ENCODE data around the gene ZMIZ1. TPM values are rescaled to one million over a fixed set of nuclear protein-coding genes. Genes with fewer than 3 reads are reported as not detected.

ZMIZ1 gene
- total RNA-seq, 1 experiment from 2014 or later: 22.3 TPM

GRCh38 chr10:79118286-79119202 is 49.8 kb downstream of the ZMIZ1 start:
- no peaks in the 10 kb centered on the region for H3K9me3 ChIP-seq (replicated peaks)
- H3K4me1 ChIP-seq (replicated peaks): peaks cover 7% of the 10 kb centered on the region
- no peaks in the 10 kb centered on the region for H3K27me3 ChIP-seq (replicated peaks)
- DNase-seq (ENCODE audit: low read depth in 1 of 2, low spot score in 2 of 2): no peak
- H3K4me3 ChIP-seq: no peak overlapping the region
- no peak overlapping the region for H3K27ac ChIP-seq
- peaks cover 81% of the 10 kb centered on the region for H3K36me3 ChIP-seq

GRCh38 chr10:79119306-79119705 is 50.5 kb downstream of the ZMIZ1 start:
- Histone ChIP-seq H3K36me3 (peaks cover 83% of the 10 kb centered on the region), H3K9me3 (replicated peaks) (no peaks in the 10 kb centered on the region), H3K27me3 (replicated peaks) (no peaks in the 10 kb centered on the region), H3K4me3 (no peak overlapping the region), H3K27ac (no peak overlapping the region), H3K4me1 (replicated peaks) (no peaks in the 10 kb centered on the region; the same call in 1 of the 2 replicates)
- DNase-seq (ENCODE audit: low read depth in 1 of 2, low spot score in 2 of 2): no peak

- Histone ChIP-seq H3K27ac (no peak overlapping the region), H3K9me3 (replicated peaks) (no peaks in the 10 kb centered on the region), H3K4me1 (replicated peaks) (peaks cover 33% of the 10 kb centered on the region), H3K27me3 (replicated peaks) (no peaks in the 10 kb centered on the region), H3K4me3 (no peak overlapping the region), H3K36me3 (peaks cover 98% of the 10 kb centered on the region)
- DNase-seq (ENCODE audit: low read depth in 1 of 2, low spot score in 2 of 2): no peak
These were observed 54.8 kb downstream of the ZMIZ1 start for GRCh38 chr10:79123547-79123963.

GRCh38 chr10:79124066-79124465 is 55.3 kb downstream of the ZMIZ1 start:
- no peak overlapping the region for H3K27ac ChIP-seq

GRCh38 chr10:79125092-79125491 is 56.3 kb downstream of the ZMIZ1 start:
- peaks cover 48% of the 10 kb centered on the region for H3K4me1 ChIP-seq (replicated peaks)

More at GRCh38 chr10:79124066-79124465, 55.3 kb downstream of the ZMIZ1 start:
- peaks cover 96% of the 10 kb centered on the region for H3K36me3 ChIP-seq
- H3K4me3 ChIP-seq: no peak overlapping the region
- peaks cover 38% of the 10 kb centered on the region for H3K4me1 ChIP-seq (replicated peaks)
- H3K27me3 ChIP-seq (replicated peaks): no peaks in the 10 kb centered on the region
- no peaks in the 10 kb centered on the region for H3K9me3 ChIP-seq (replicated peaks)
- no peak for DNase-seq (ENCODE audit: low read depth in 1 of 2, low spot score in 2 of 2)

GRCh38 chr10:79126351-79127080 is 57.8 kb downstream of the ZMIZ1 start:
- Histone ChIP-seq H3K27me3 (replicated peaks) (no peaks in the 10 kb centered on the region), H3K27ac (no peak overlapping the region), H3K9me3 (replicated peaks) (no peaks in the 10 kb centered on the region), H3K4me1 (replicated peaks) (peaks cover 59% of the 10 kb centered on the region), H3K4me3 (no peak overlapping the region), H3K36me3 (peaks cover 95% of the 10 kb centered on the region)
- DNase-seq (ENCODE audit: low read depth in 1 of 2, low spot score in 2 of 2): no peak

More at GRCh38 chr10:79125092-79125491, 56.3 kb downstream of the ZMIZ1 start:
- Histone ChIP-seq H3K36me3 (peaks cover 95% of the 10 kb centered on the region), H3K4me3 (no peak overlapping the region), H3K27ac (no peak overlapping the region), H3K27me3 (replicated peaks) (no peaks in the 10 kb centered on the region), H3K9me3 (replicated peaks) (no peaks in the 10 kb centered on the region)
- no peak for DNase-seq (ENCODE audit: low read depth in 1 of 2, low spot score in 2 of 2)

- peak; percentile 39 to 67 for DNase-seq (ENCODE audit: low read depth in 1 of 2, low spot score in 2 of 2)
These were observed 58.6 kb downstream of the ZMIZ1 start for GRCh38 chr10:79127151-79127961.

GRCh38 chr10:79128241-79128922 is 59.6 kb downstream of the ZMIZ1 start:
- peaks cover 89% of the 10 kb centered on the region for H3K36me3 ChIP-seq
- H3K9me3 ChIP-seq (replicated peaks): no peaks in the 10 kb centered on the region
- no peak overlapping the region for H3K27ac ChIP-seq

More at GRCh38 chr10:79127151-79127961, 58.6 kb downstream of the ZMIZ1 start:
- H3K9me3 ChIP-seq (replicated peaks): no peaks in the 10 kb centered on the region
- no peak overlapping the region for H3K4me3 ChIP-seq
- no peaks in the 10 kb centered on the region for H3K27me3 ChIP-seq (replicated peaks)
- H3K4me1 ChIP-seq (replicated peaks): peaks cover 59% of the 10 kb centered on the region
- H3K36me3 ChIP-seq: peaks cover 95% of the 10 kb centered on the region
- H3K27ac ChIP-seq: no peak overlapping the region

GRCh38 chr10:79128923-79129305 is 60.1 kb downstream of the ZMIZ1 start:
- H3K36me3 ChIP-seq: peaks cover 89% of the 10 kb centered on the region
- no peaks in the 10 kb centered on the region for H3K27me3 ChIP-seq (replicated peaks)
- no peaks in the 10 kb centered on the region for H3K9me3 ChIP-seq (replicated peaks)
- H3K4me1 ChIP-seq (replicated peaks): peaks cover 62% of the 10 kb centered on the region
- DNase-seq (ENCODE audit: low read depth in 1 of 2, low spot score in 2 of 2): no peak
- H3K4me3 ChIP-seq: no peak overlapping the region
- no peak overlapping the region for H3K27ac ChIP-seq

More at GRCh38 chr10:79128241-79128922, 59.6 kb downstream of the ZMIZ1 start:
- Histone ChIP-seq H3K4me1 (replicated peaks) (peaks cover 62% of the 10 kb centered on the region), H3K4me3 (no peak overlapping the region), H3K27me3 (replicated peaks) (no peaks in the 10 kb centered on the region)
- DNase-seq (ENCODE audit: low read depth in 1 of 2, low spot score in 2 of 2): no peak

GRCh38 chr10:79129361-79129997 is 60.7 kb downstream of the ZMIZ1 start:
- no peaks in the 10 kb centered on the region for H3K27me3 ChIP-seq (replicated peaks)
- peak overlapping the region; percentile 17 for H3K27ac ChIP-seq
- peak; percentile 70 to 72 for DNase-seq (ENCODE audit: low read depth in 1 of 2, low spot score in 2 of 2)
- no peaks in the 10 kb centered on the region for H3K9me3 ChIP-seq (replicated peaks)
- H3K4me1 ChIP-seq (replicated peaks): peaks cover 62% of the 10 kb centered on the region
- H3K36me3 ChIP-seq: peaks cover 89% of the 10 kb centered on the region
- H3K4me3 ChIP-seq: no peak overlapping the region

GRCh38 chr10:79130255-79130654 is 61.5 kb downstream of the ZMIZ1 start:
- no peaks in the 10 kb centered on the region for H3K9me3 ChIP-seq (replicated peaks)
- H3K36me3 ChIP-seq: peaks cover 87% of the 10 kb centered on the region
- no peaks in the 10 kb centered on the region for H3K27me3 ChIP-seq (replicated peaks)
- peaks cover 59% of the 10 kb centered on the region for H3K4me1 ChIP-seq (replicated peaks)
- no peak overlapping the region for H3K4me3 ChIP-seq
- no peak for DNase-seq (ENCODE audit: low read depth in 1 of 2, low spot score in 2 of 2)
- no peak overlapping the region; the same call in 1 of the 2 replicates for H3K27ac ChIP-seq

- H3K27me3 ChIP-seq (replicated peaks): no peaks in the 10 kb centered on the region
- no peak for DNase-seq (ENCODE audit: low read depth in 1 of 2, low spot score in 2 of 2)
- H3K36me3 ChIP-seq: peaks cover 87% of the 10 kb centered on the region
- H3K27ac ChIP-seq: no peak overlapping the region
- peaks cover 56% of the 10 kb centered on the region for H3K4me1 ChIP-seq (replicated peaks)
- no peaks in the 10 kb centered on the region for H3K9me3 ChIP-seq (replicated peaks)
- H3K4me3 ChIP-seq: no peak overlapping the region
These were observed 62.1 kb downstream of the ZMIZ1 start for GRCh38 chr10:79130846-79131245.
